ENCODE data around the gene COBLL1. TPM values are rescaled to one million over a fixed set of nuclear protein-coding genes. Genes with fewer than 3 reads are reported as not detected.

COBLL1 gene
- total and polyA plus RNA-seq, 3 donors from 2014 or later: 5.4 to 17.3 (median 14.5) TPM

Small RNAs within 50 kb of the gene (small RNA-seq; reads per million reads assigned to genes)
- 0 reads per million in 2 donors for gene RNA5SP110
- 0 reads per million in 2 donors for gene SNORA70F

Other genes starting within 250 kb of the COBLL1 start
- 10 to 100 TPM; 59.0 to 67.3 TPM for gene GRB14, start 220.3 kb downstream of the COBLL1 start, total RNA-seq
- gene GRB14, start 220.3 kb downstream of the COBLL1 start, polyA plus RNA-seq (ENCODE audit: insufficient read depth, low read depth, low replicate concordance): 30.6 TPM
- 1 to 10 TPM; 1.2 to 5.9 TPM for gene SLC38A11, start 113.7 kb upstream of the COBLL1 start, total RNA-seq
- gene SLC38A11, start 113.7 kb upstream of the COBLL1 start, polyA plus RNA-seq (ENCODE audit: insufficient read depth, low read depth, low replicate concordance): 0.58 TPM